Naive thymus-derived CD4-positive, alpha-beta T cell (primary cell): Measurements from ENCODE around the gene COQ10A. TPM values are rescaled to one million over a fixed set of nuclear protein-coding genes. Genes with fewer than 3 reads are reported as not detected.

Source experiments
- ATAC-seq: fragments of 150-1000 bp; cut with Tn5 transposase; 2 replicates; pipeline ENCODE4 v1.10.0; 2021; ENCODE audit warnings: mild to moderate bottlenecking, moderate library complexity
- CTCF ChIA-PET: fragments of 350-600 bp; sonication (Branson Sonifier 250); formaldehyde crosslinking; loops from one replicate; lab custom pipeline; 2021; ENCODE audit warnings: antibody characterized with exemption; lab: Charles Lee
- POLR2A ChIA-PET: fragments of 350-600 bp; sonication (Branson Sonifier 250); formaldehyde crosslinking; loops from one replicate; lab custom pipeline; 2021; ENCODE audit warnings: antibody characterized with exemption, inconsistent platforms; lab: Charles Lee
- DNase-seq, 9 donors: peaks; one replicate each; pipeline versions ENCODE4 v3.0.0 to v3.0.0-alpha.2; 2020 to 2022; ENCODE audit warnings: mixed read lengths in 1 of 9
- H3K27ac ChIP-seq: one replicate; pipeline ENCODE4 v1.7.0; 2013; ENCODE audit warnings: mild to moderate bottlenecking, low read depth, low read length, moderate library complexity
- H3K27me3 ChIP-seq, 2 donors: one replicate each; pipeline ENCODE4 v1.7.0; 2013; ENCODE audit warnings: low read length in 2 of 2, mild to moderate bottlenecking in 2 of 2, moderate library complexity in 2 of 2; ENCODE audit not compliant: control insufficient read depth in 2 of 2, insufficient read depth in 2 of 2
- H3K36me3 ChIP-seq, 3 experiments: 1 replicate in 2 of 3; 2 replicates in 1 of 3; pipeline ENCODE4 v1.7.0; 2013; ENCODE audit warnings: low read length in 3 of 3, mild to moderate bottlenecking in 3 of 3, moderate library complexity in 1 of 3; ENCODE audit not compliant: insufficient read depth in 3 of 3, control insufficient read depth in 2 of 3
- H3K4me1 ChIP-seq, 2 donors: one replicate each; pipeline ENCODE4 v1.7.0; 2013; ENCODE audit warnings: low read length in 2 of 2, mild to moderate bottlenecking in 2 of 2, moderate library complexity in 1 of 2; ENCODE audit not compliant: control insufficient read depth in 2 of 2, insufficient read depth in 2 of 2
- H3K4me3 ChIP-seq: 2 replicates; pipeline ENCODE4 v1.7.0; 2013; ENCODE audit warnings: mild to moderate bottlenecking, low read length
- H3K9me3 ChIP-seq, 3 experiments: 1 replicate in 2 of 3; 2 replicates in 1 of 3; pipeline ENCODE4 v1.7.0; 2013; ENCODE audit warnings: low read length in 3 of 3; ENCODE audit not compliant: control insufficient read depth in 2 of 3
- H3K27ac Mint-ChIP-seq, 9 donors: one replicate each; pipeline ENCODE4 v1.8.0; 2020 to 2022; ENCODE audit warnings: mixed read lengths in 9 of 9, mild to moderate bottlenecking in 8 of 9, moderate library complexity in 5 of 9, inconsistent platforms in 2 of 9
- H3K27me3 Mint-ChIP-seq, 5 donors: one replicate each; pipeline ENCODE4 v1.8.0; 2021 to 2022; ENCODE audit warnings: mixed read lengths in 5 of 5, mild to moderate bottlenecking in 1 of 5
- H3K36me3 Mint-ChIP-seq, 5 donors: one replicate each; pipeline ENCODE4 v1.8.0; 2020 to 2022; ENCODE audit warnings: mixed read lengths in 5 of 5, mild to moderate bottlenecking in 3 of 5, inconsistent platforms in 1 of 5
- H3K4me1 Mint-ChIP-seq, 7 donors: one replicate each; pipeline ENCODE4 v1.8.0; 2020 to 2022; ENCODE audit warnings: mixed read lengths in 7 of 7, mild to moderate bottlenecking in 3 of 7, inconsistent platforms in 1 of 7
- H3K4me3 Mint-ChIP-seq, 10 donors: one replicate each; pipeline ENCODE4 v1.8.0; 2020 to 2022; ENCODE audit warnings: mild to moderate bottlenecking in 10 of 10, mixed read lengths in 10 of 10, moderate library complexity in 6 of 10, inconsistent platforms in 2 of 10
- H3K9me3 Mint-ChIP-seq, 11 donors: one replicate each; pipeline ENCODE4 v1.8.0; 2020 to 2022; ENCODE audit warnings: mixed read lengths in 11 of 11, mild to moderate bottlenecking in 4 of 11, inconsistent platforms in 1 of 11, moderate library complexity in 1 of 11
- intact Hi-C, 2 donors: fragments of 100-400 bp; cut with micrococcal nuclease; formaldehyde crosslinking; loops; one replicate each; pipeline ENCODE4 v1.15.1; 2023
- polyA plus RNA-seq, 2 donors: library from polyadenylated mRNA; unstranded; fragments of 300-500 nt; fragmentation: Illumina TruSeq; gene quantifications; one replicate each; pipeline ENCODE4 v1.2.3, GENCODE V29; 2021
- total RNA-seq, 6 experiments: library from RNA in 5 of 6; stranded (reverse) in 5 of 6; gene quantifications; 1 replicate in 5 of 6; 2 replicates in 1 of 6; pipeline ENCODE4 v1.2.3 and lab custom pipeline; 2021 to 2026

Gene COQ10A
- total and polyA plus RNA-seq, 7 experiments from 2014 or later, result 9.7 to 39.4 (median 29.7) TPM

DNA sequence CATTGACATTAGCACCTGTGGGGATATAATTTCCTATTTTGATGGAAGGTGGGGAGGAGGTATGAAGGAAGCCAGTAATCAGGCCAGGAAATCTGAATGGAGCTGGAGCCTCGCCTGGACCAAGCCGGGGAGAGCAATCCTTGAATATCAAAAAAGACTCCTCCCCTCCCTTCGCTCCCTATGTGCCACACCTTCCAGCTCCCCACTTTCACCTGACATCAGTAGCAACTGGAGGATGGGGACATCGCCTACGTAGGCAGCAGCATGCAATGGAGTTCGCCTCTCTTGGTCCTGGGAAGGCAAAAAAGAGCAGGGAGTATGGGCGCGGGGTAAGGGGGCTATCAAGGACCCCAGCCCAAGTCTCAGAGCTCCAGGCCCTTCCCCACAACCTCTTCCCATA is 9.7 kb upstream of the COQ10A start:
- no peak for ATAC-seq

DNA sequence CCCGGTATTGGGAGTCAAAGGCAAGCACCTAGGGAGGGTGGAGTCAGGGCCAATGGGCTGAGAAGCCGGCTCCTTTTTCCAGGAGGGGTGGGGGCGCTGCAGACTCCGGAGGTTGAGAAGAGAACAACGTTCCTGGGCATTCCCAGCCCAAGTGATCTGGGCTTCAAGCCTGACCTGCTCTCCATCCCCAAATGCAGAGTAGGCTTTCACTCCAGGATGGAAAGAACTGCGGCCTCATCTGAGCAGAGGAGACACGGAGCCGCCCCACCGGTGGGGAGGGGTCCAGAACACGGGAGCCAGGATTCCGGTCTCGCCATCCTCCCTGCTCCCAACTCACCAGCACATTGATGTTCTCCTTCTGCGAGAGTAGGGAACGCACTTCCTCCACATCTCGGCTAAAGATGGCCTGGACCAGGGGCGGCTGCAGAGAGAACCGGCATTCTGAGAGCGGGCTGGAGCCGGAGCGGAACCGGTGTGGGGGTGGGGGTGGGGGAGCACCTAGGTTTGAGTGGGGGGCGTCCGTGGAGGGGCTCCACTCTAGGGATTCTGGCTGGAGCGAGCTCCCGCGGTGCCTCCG is 9.2 kb upstream of the COQ10A start:
- Mint-ChIP-seq H3K27me3 (peaks cover 0 to 2% (median 0%) of the 10 kb centered on the region in 5 donors), H3K36me3 (peaks cover 0 to 28% (median 5%) of the 10 kb centered on the region in 5 donors), H3K4me3 (peak overlapping the region; percentile 70 to 94 (median 85)), H3K9me3 (no peaks in the 10 kb centered on the region), H3K27ac (peak overlapping the region; percentile 32 to 86 (median 69)), H3K4me1 (peaks cover 13 to 27% (median 22%) of the 10 kb centered on the region in 7 donors)
- ATAC-seq (no peak), DNase-seq (peak in 2 of 9 donors; percentile 8 to 29)
- H3K36me3 ChIP-seq, result peaks cover 11 to 38% (median 17%) of the 10 kb centered on the region in 3 experiments
- ChIA-PET POLR2A (interaction anchor here (0.9 to 2.5 kb wide), 14 partner anchors 9 to 440 kb away, joined by 3 to 12 read pairs (median 5); partner anchors contain the start of genes CNPY2, COQ10A, ESYT1 and ORMDL2), CTCF (interaction anchor here (0.5 to 1.7 kb wide), 11 partner anchors 9 to 520 kb away, joined by 3 to 10 read pairs (median 4); partner anchors contain the start of genes COQ10A, RNF41 and ZC3H10)
- no peaks in the 10 kb centered on the region for H3K27me3 ChIP-seq
- H3K9me3 ChIP-seq, result no peaks in the 10 kb centered on the region
- H3K4me3 ChIP-seq, result peak overlapping the region; percentile 99
- peak overlapping the region; percentile 90 for H3K27ac ChIP-seq
- peaks cover 18 to 19% of the 10 kb centered on the region in 2 donors for H3K4me1 ChIP-seq
- intact Hi-C loops, result loop anchor here (1.0 to 5.0 kb wide), 12 partner anchors 9 to 519 kb away; partner anchors contain the start of genes NABP2 (in 2 of the 2), COQ10A (in 1 of the 2), CS (in 1 of the 2) and STAT2 (in 1 of the 2)

More for the DNA sequence above, 9.7 kb upstream of the COQ10A start:
- intact Hi-C loops, result loop anchor here in 1 of 2 donors (5.0 kb wide), 1 partner anchor 50 kb away; no protein-coding TSS in a partner anchor
- Mint-ChIP-seq H3K27me3 (peaks cover 0 to 2% (median 0%) of the 10 kb centered on the region in 5 donors), H3K36me3 (peaks cover 0 to 33% (median 6%) of the 10 kb centered on the region in 5 donors), H3K4me3 (peak overlapping the region; percentile 70 to 94 (median 85)), H3K9me3 (no peaks in the 10 kb centered on the region), H3K4me1 (peaks cover 13 to 27% (median 22%) of the 10 kb centered on the region in 7 donors), H3K27ac (peak overlapping the region in 8 of 9 donors; percentile 32 to 86 (median 70))
- Histone ChIP-seq H3K9me3 (no peaks in the 10 kb centered on the region), H3K4me3 (peak overlapping the region; percentile 99), H3K36me3 (peaks cover 16 to 44% (median 23%) of the 10 kb centered on the region in 3 experiments), H3K4me1 (peaks cover 18 to 19% of the 10 kb centered on the region in 2 donors), H3K27me3 (no peaks in the 10 kb centered on the region), H3K27ac (peak overlapping the region; percentile 90)
- ChIA-PET POLR2A (interaction anchor here (0.8 to 2.5 kb wide), 9 partner anchors 10 to 440 kb away, joined by 3 to 7 read pairs (median 5); partner anchors contain the start of genes COQ10A, ORMDL2, SARNP and SMARCC2), CTCF (interaction anchor here (0.8 to 1.7 kb wide), 6 partner anchors 10 to 207 kb away, joined by 3 to 10 read pairs (median 4); partner anchors contain the start of genes COQ10A and RNF41)
- no peak for DNase-seq

DNA sequence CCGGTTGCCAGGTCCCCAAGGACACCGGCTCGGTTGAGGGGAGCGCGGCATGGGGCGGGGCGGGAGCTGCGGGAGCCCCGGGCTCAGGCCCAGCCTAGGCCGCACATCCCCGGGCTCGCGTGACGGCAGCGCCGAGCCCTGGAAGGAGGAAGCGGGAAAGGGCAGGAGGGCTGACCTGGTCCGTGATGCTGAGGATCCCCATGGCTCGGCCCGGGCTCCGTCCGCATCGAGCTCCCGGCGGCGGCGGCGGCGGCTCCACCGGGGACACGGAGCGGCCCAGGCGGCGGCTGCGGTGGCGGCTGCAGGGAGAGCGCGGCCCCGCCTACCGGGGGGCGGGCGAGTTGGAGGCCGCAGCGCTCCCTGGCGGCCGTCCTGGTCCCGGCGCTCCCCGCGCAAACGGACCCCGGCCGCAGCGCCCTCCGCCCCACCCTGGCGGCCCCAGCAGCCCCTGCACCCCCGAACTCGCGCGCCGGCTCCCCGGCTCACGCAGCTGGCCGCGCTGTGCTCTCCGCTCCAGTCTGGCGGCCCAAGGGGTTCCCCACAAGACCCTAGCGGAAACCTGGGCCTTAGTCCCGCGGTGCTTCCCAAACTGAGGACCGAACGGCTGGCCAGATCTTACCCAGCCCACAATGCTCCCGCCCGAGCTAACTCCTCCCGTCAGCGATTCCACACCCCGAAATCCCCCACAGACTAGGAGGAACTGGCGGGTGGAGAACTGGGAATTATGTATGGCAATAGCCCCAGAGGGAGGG is 8.5 kb upstream of the COQ10A start, which contains the start of gene ANKRD52:
ANKRD52 (minus strand) TSS at position 317 of the 752 bp plus-strand sequence; CDS start at position 202, 115 bp downstream.
- POLR2A ChIA-PET, result interaction anchor here (0.6 to 2.5 kb wide), 16 partner anchors 9 to 210 kb away, joined by 3 to 12 read pairs (median 4); partner anchors contain the start of genes CNPY2, COQ10A, ESYT1 and RNF41
- CTCF ChIA-PET, result interaction anchor here (0.5 to 1.7 kb wide), 14 partner anchors 8 to 1967 kb away, joined by 3 to 10 read pairs (median 4); partner anchors contain the start of genes COQ10A, RNF41 and ZC3H10
- peaks cover 13 to 27% (median 22%) of the 10 kb centered on the region in 7 donors for H3K4me1 Mint-ChIP-seq
- intact Hi-C loops, result loop anchor here (1.0 to 5.0 kb wide), 12 partner anchors 8 to 520 kb away; partner anchors contain the start of genes NABP2 (in 2 of the 2), COQ10A (in 1 of the 2), CS (in 1 of the 2) and STAT2 (in 1 of the 2)
- H3K27ac Mint-ChIP-seq, result peak within 1 kb of the TSS; percentile 83 to 94 (median 90)
- H3K36me3 Mint-ChIP-seq, result peaks cover 0 to 22% (median 5%) of the 10 kb centered on the region in 5 donors
- H3K4me3 ChIP-seq, result peak within 1 kb of the TSS; percentile 99
- H3K27me3 Mint-ChIP-seq, result peaks cover 0 to 2% (median 0%) of the 10 kb centered on the region in 5 donors
- H3K27me3 ChIP-seq, result no peaks in the 10 kb centered on the region
- H3K27ac ChIP-seq, result peak within 1 kb of the TSS; percentile 90
- H3K4me1 ChIP-seq, result peaks cover 18 to 19% of the 10 kb centered on the region in 2 donors
- peak; percentile 69 to 92 (median 84) for DNase-seq
- H3K36me3 ChIP-seq, result peaks cover 6 to 32% (median 11%) of the 10 kb centered on the region in 3 experiments
- H3K9me3 ChIP-seq, result no peaks in the 10 kb centered on the region
- H3K4me3 Mint-ChIP-seq, result peak within 1 kb of the TSS; percentile 87 to 97 (median 93)
- peak; percentile 99 for ATAC-seq
- no peaks in the 10 kb centered on the region for H3K9me3 Mint-ChIP-seq

DNA sequence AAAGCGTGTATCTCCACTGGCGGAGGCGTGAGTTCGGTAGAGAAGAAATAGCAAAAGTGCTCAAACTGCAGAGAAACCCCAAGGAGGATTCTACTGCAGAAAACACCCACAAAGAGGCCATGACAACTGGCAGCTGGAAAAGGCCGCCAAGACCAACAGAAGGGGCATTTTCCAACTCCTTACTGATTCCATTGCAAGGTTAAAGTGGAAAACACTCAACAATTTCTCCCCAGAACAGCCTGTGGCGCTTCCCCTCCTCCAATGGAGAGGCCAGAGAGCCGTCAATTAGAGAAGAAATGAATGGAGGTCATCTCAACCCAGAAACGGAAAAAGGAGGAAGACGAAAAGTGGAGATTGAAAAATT is 7.9 kb upstream of the COQ10A start:
- H3K27ac Mint-ChIP-seq, result peak overlapping the region; percentile 69 to 94 (median 90)
- Histone ChIP-seq H3K9me3 (no peaks in the 10 kb centered on the region), H3K36me3 (peaks cover under 1 to 26% (median 6%) of the 10 kb centered on the region in 3 experiments), H3K4me3 (peak overlapping the region; percentile 99), H3K27me3 (no peaks in the 10 kb centered on the region), H3K4me1 (peaks cover 18 to 19% of the 10 kb centered on the region in 2 donors), H3K27ac (peak overlapping the region; percentile 90)
- CTCF ChIA-PET, result interaction anchor here (0.7 to 1.7 kb wide), 11 partner anchors 11 to 1966 kb away, joined by 3 to 10 read pairs (median 4); partner anchors contain the start of genes RNF41 and ZC3H10
- peaks cover 13 to 27% (median 21%) of the 10 kb centered on the region in 7 donors for H3K4me1 Mint-ChIP-seq
- H3K4me3 Mint-ChIP-seq, result peak overlapping the region; percentile 87 to 97 (median 93)
- POLR2A ChIA-PET, result interaction anchor here (0.8 to 2.5 kb wide), 12 partner anchors 8 to 186 kb away, joined by 3 to 7 read pairs (median 4); partner anchors contain the start of genes CNPY2, COQ10A, SMARCC2 and ZC3H10
- peaks cover 0 to 17% (median 5%) of the 10 kb centered on the region in 5 donors for H3K36me3 Mint-ChIP-seq
- ATAC-seq (no peak), DNase-seq (no peak)
- intact Hi-C loops, result loop anchor here (1.0 to 5.0 kb wide), 12 partner anchors 7 to 521 kb away; partner anchors contain the start of genes NABP2 (in 2 of the 2), COQ10A (in 1 of the 2), CS (in 1 of the 2) and STAT2 (in 1 of the 2)
- H3K27me3 Mint-ChIP-seq, result peaks cover 0 to 2% (median 0%) of the 10 kb centered on the region in 5 donors
- no peaks in the 10 kb centered on the region for H3K9me3 Mint-ChIP-seq

DNA sequence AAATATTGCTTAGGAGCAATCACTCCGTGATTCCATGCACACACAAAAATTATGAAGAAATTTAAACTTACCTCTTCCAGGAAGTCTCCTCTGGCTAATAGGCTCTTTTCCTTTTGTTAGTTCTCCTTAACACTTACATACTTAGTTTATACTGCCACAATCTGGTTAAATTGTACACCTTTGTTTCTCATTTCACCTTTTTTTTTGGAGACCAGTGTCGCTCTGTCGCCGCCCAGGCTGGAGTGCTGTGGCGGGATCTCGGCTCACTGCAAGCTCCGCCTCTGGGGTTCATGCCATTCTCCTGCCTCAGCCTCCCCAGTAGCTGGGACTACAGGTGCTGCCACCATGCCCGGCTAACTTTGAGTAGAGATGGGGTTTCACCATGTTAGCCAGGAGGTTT is 6.4 kb upstream of the COQ10A start:
- Histone ChIP-seq H3K27me3 (no peaks in the 10 kb centered on the region), H3K36me3 (peaks cover 0 to 12% (median 0%) of the 10 kb centered on the region in 3 experiments), H3K27ac (no peak overlapping the region), H3K4me1 (peaks cover 18 to 19% of the 10 kb centered on the region in 2 donors), H3K9me3 (no peaks in the 10 kb centered on the region), H3K4me3 (no peak overlapping the region)
- Mint-ChIP-seq H3K4me3 (peak overlapping the region in 6 of 10 donors; percentile 19 to 61 (median 46)), H3K27ac (peak overlapping the region in 2 of 9 donors; percentile 58 to 65), H3K9me3 (no peaks in the 10 kb centered on the region), H3K27me3 (peaks cover 0 to 2% (median 0%) of the 10 kb centered on the region in 5 donors), H3K36me3 (peaks cover 0 to 5% (median 0%) of the 10 kb centered on the region in 5 donors), H3K4me1 (peaks cover 13 to 23% (median 19%) of the 10 kb centered on the region in 7 donors)
- DNase-seq (no peak), ATAC-seq (no peak)
- POLR2A ChIA-PET, result interaction anchor here (1.4 kb wide), 1 partner anchor 8 kb away, joined by 3 read pairs; no protein-coding TSS in a partner anchor
- CTCF ChIA-PET, result interaction anchor here (1.0 kb wide), 1 partner anchor 71 kb away, joined by 3 read pairs; the partner anchor contains the start of gene SMARCC2
- intact Hi-C loops, result no loop called here
